ENCODE measurements around the gene HOXD13. TPM values are rescaled to one million over a fixed set of nuclear protein-coding genes. Genes with fewer than 3 reads are reported as not detected.
A peak's percentile ranks its signal among the peaks of the same experiment; 100 is the strongest.

Gene HOXD13
- total and polyA plus RNA-seq, 2 of the 8 experiments (the other 6 are each of a cell fraction or from before 2014, with no cell fraction given), result not detected

GRCh38 chr2:176089843-176090395 is 2.6 kb upstream of the HOXD13 start (continued):
- no peak for TF ChIP-seq CTBP2 (IDR thresholded peaks at IDR 0.05; ENCODE audit: borderline replicate concordance, insufficient read depth, insufficient read length, low read length)
- TF ChIP-seq SUZ12 (IDR thresholded peaks at IDR 0.05; ENCODE audit: low read length), result peak; percentile 1; the same call in 1 of the 2 replicates
- TF ChIP-seq CTCF (IDR thresholded peaks at IDR 0.05; ENCODE audit: control extremely low read depth in 1 of 3, insufficient read depth in 1 of 3, low read depth in 1 of 3, low read length in 3 of 3), result no peak
- no peak for TF ChIP-seq JUND (IDR thresholded peaks at IDR 0.05; ENCODE audit: low read length)
- no peak for TF ChIP-seq PHF8 (conservative IDR thresholded peaks at IDR 0.05; ENCODE audit: low read depth, low read length)
- TF ChIP-seq HDAC2 (IDR thresholded peaks at IDR 0.05; ENCODE audit: borderline replicate concordance in 1 of 2, low read depth in 2 of 2, low read length in 2 of 2), result no peak
- no peak for TF ChIP-seq TBP (IDR thresholded peaks at IDR 0.05; ENCODE audit: low read depth, low read length)
- no peak for TF ChIP-seq E2F6 (IDR thresholded peaks at IDR 0.05)
- peak; percentile 21 for TF ChIP-seq EZH2 (IDR thresholded peaks at IDR 0.05; ENCODE audit: low read depth, low read length, severe bottlenecking)
- no peak for TF ChIP-seq HDAC6 (IDR thresholded peaks at IDR 0.05; ENCODE audit: low read depth, low read length)
- TF ChIP-seq NRF1 (IDR thresholded peaks at IDR 0.05; ENCODE audit: low read depth, low read length), result no peak
- no peak for TF ChIP-seq BACH1 (IDR thresholded peaks at IDR 0.05; ENCODE audit: low read length)

Measured in H1 (cell line).